B cell (primary cell): Measurements from ENCODE around the gene ZNF710. TPM values are rescaled to one million over a fixed set of nuclear protein-coding genes. Genes with fewer than 3 reads are reported as not detected.

ENCODE experiments used
- ATAC-seq: fragments of 200-7000 bp; cut with Tn5 transposase; one replicate; pipeline ENCODE4 v1.10.0; 2021; ENCODE audit warnings: low read depth, mild to moderate bottlenecking, moderate number of reproducible peaks, moderate library complexity
- CTCF ChIA-PET: fragments of 350-600 bp; sonication (Branson Sonifier 250); formaldehyde crosslinking; loops from one replicate; lab custom pipeline; 2021; ENCODE audit warnings: antibody characterized with exemption, inconsistent platforms; lab: Charles Lee
- POLR2A ChIA-PET: fragments of 350-600 bp; sonication (Branson Sonifier 250); formaldehyde crosslinking; loops from one replicate; lab custom pipeline; 2021; ENCODE audit warnings: antibody characterized with exemption; lab: Charles Lee
- DNase-seq: peaks from one replicate; pipeline ENCODE4 v3.0.0; 2013
- H2AFZ ChIP-seq: 2 replicates; pipeline ENCODE4 v1.6.1; 2012; ENCODE audit warnings: mild to moderate bottlenecking, low read depth, low read length; ENCODE audit not compliant: insufficient read depth, poor library complexity, severe bottlenecking
- H3K27ac ChIP-seq, 2 donors: 1 replicate in 1 of 2; 2 replicates in 1 of 2; pipeline ENCODE4 v1.5.1; 2012 to 2013; ENCODE audit warnings: low read length in 2 of 2, mild to moderate bottlenecking in 2 of 2, moderate library complexity in 1 of 2
- H3K27me3 ChIP-seq, 4 experiments: fragments of 200-600 bp in 1 of 4; sonication (generic) in 1 of 4; replicated peaks in 1 of 4; 1 replicate in 2 of 4; 2 replicates in 2 of 4; pipeline versions ENCODE4 v1.6.1 to v1.7.0; 2013 to 2016; ENCODE audit warnings: low read length in 3 of 4, mild to moderate bottlenecking in 2 of 4, mixed read lengths in 1 of 4, moderate library complexity in 1 of 4; ENCODE audit not compliant: insufficient read depth in 4 of 4, control insufficient read depth in 3 of 4; ENCODE audit errors: control extremely low read depth in 1 of 4
- H3K36me3 ChIP-seq, 2 experiments: replicated peaks in 1 of 2; 1 replicate in 1 of 2; 2 replicates in 1 of 2; pipeline versions ENCODE4 v1.6.1 to v1.7.1; 2013; ENCODE audit warnings: low read length in 1 of 2; ENCODE audit not compliant: insufficient read depth in 2 of 2, control insufficient read depth in 1 of 2; ENCODE audit errors: control extremely low read depth in 1 of 2, extremely low read depth in 1 of 2
- H3K4me1 ChIP-seq, 2 donors: fragments of 200-600 bp in 1 of 2; sonication (generic) in 1 of 2; 1 replicate in 1 of 2; 2 replicates in 1 of 2; pipeline versions ENCODE4 v1.5.1 to v1.6.1; 2013 to 2017; ENCODE audit warnings: low read length in 2 of 2; ENCODE audit not compliant: control insufficient read depth in 2 of 2, insufficient read depth in 2 of 2
- H3K4me2 ChIP-seq: replicated peaks from 2 replicates; pipeline ENCODE3; 2012; ENCODE audit warnings: mild to moderate bottlenecking, low read depth, low read length; ENCODE audit not compliant: poor library complexity, severe bottlenecking
- H3K4me3 ChIP-seq, 5 experiments: fragments of 200-600 bp in 1 of 5; sonication (generic) in 1 of 5; 1 replicate in 3 of 5; 2 replicates in 2 of 5; pipeline versions ENCODE4 v1.5.1 to v1.7.0; 2011 to 2016; ENCODE audit warnings: low read length in 4 of 5, mild to moderate bottlenecking in 4 of 5, low read depth in 2 of 5, control low read depth in 1 of 5, moderate library complexity in 1 of 5; ENCODE audit not compliant: insufficient read depth in 1 of 5; ENCODE audit errors: control extremely low read depth in 1 of 5, extremely low read depth in 1 of 5
- H3K79me2 ChIP-seq: fragments of 200-600 bp; sonication (generic); one replicate; pipeline ENCODE4 v1.6.0; 2016; ENCODE audit warnings: low read length; ENCODE audit not compliant: control insufficient read depth, insufficient read depth
- H3K9ac ChIP-seq: fragments of 200-600 bp; sonication (generic); 2 replicates; pipeline ENCODE4 v1.6.1; 2017; ENCODE audit warnings: mild to moderate bottlenecking, low read length, moderate library complexity
- H3K9me3 ChIP-seq, 3 donors: one replicate each; pipeline versions ENCODE4 v1.6.1 to v1.7.1; 2013; ENCODE audit warnings: low read length in 2 of 3; ENCODE audit not compliant: control insufficient read depth in 2 of 3, insufficient read depth in 1 of 3; ENCODE audit errors: control extremely low read depth in 1 of 3
- H4K20me1 ChIP-seq: 2 replicates; pipeline ENCODE4 v1.6.0; 2012; ENCODE audit warnings: mild to moderate bottlenecking, low read length; ENCODE audit not compliant: insufficient read depth, control insufficient read depth, poor library complexity, severe bottlenecking
- H3K27ac Mint-ChIP-seq: one replicate; pipeline ENCODE4 v1.8.0; 2021; ENCODE audit warnings: mixed read lengths
- H3K27me3 Mint-ChIP-seq: one replicate; pipeline ENCODE4 v1.8.0; 2021; ENCODE audit warnings: mixed read lengths
- H3K4me1 Mint-ChIP-seq: one replicate; pipeline ENCODE4 v1.8.0; 2021; ENCODE audit warnings: mixed read lengths
- H3K4me3 Mint-ChIP-seq: one replicate; pipeline ENCODE4 v1.8.0; 2021; ENCODE audit warnings: mixed read lengths
- H3K9me3 Mint-ChIP-seq: one replicate; pipeline ENCODE4 v1.8.0; 2022; ENCODE audit warnings: mixed read lengths; ENCODE audit not compliant: insufficient read depth
- EZH2 ChIP-seq: IDR thresholded peaks from 2 replicates; pipeline ENCODE4 v1.6.1; 2012; ENCODE audit warnings: borderline replicate concordance, low read depth, mild to moderate bottlenecking, moderate library complexity, low read length; ENCODE audit not compliant: insufficient read depth, poor library complexity, severe bottlenecking
- WGBS: methylation state at CpG from one replicate; pipeline ENCODE4 v1.1.5; 2013; ENCODE audit warnings: missing lambda C conversion rate; ENCODE audit not compliant: insufficient coverage; 5-methylcytosine and 5-hydroxymethylcytosine counted together
- intact Hi-C: fragments of 100-400 bp; cut with micrococcal nuclease; formaldehyde crosslinking; loops from one replicate; pipeline ENCODE4 v1.10.0; 2022
- polyA plus RNA-seq: library from polyadenylated mRNA; depleted of rRNA; stranded (reverse); fragments of >200 nt; gene quantifications from 2 replicates; pipeline ENCODE4 v1.2.3, GENCODE V29; 2012
- total RNA-seq, 2 donors: library from RNA; stranded (reverse); fragments of 120-200 nt in 1 of 2; gene quantifications; 1 replicate in 1 of 2; 2 replicates in 1 of 2; pipeline versions ENCODE4 v1.2.3 to v1.2.4, GENCODE V29; 2013 to 2022
- TF ChIP-seq, protein P1 (sequence below): fragments of 200-600 bp; IDR thresholded peaks from one replicate; pipeline ENCODE4 v1.8.0; 2022; ENCODE audit warnings: antibody characterized with exemption, mild to moderate bottlenecking

Gene ZNF710
- total and polyA plus RNA-seq, 2 donors (not counting 1 experiment from before 2014, with no cell fraction given), result 8.7 to 38.7 TPM

DNA sequence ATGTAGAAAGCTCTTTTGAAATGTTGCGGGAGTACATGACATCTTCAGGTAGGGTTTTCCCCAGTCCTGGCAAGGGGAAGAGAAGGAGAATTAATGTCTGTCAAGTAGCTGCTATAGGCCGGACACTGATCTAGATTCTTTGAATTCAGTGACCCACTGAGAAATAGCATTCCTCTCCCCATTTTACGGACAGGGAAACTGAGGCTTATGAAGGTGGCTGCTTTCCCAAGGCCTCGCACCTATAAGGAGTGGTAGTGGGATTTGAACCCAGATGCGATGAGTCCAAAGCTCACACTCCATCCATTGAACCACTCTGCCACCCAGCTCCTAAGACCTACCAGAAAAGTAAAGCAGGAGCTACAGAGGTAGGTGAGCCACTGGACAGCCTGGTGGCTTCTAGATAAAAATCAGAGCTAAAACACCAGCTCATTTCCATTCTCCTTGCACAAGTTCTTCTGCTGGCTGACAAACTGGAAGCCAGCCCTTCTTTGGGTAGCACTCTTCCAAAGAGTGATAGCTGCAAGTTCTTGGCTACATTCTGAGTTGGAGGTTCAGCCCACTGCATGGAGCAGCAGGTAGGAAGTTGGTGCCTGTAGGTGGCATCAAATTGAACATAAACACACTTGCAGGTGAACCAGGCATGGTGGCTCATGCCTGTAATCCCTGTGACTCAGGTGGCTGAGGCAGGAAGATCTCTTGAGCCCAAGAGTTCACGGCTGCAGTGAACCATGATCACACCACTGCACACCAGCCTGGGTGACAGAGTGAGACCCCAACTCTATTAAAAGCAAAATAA is 22.0 kb downstream of the ZNF710 start:
- ChIA-PET POLR2A (no interaction called here), CTCF (interaction anchor here (0.9 kb wide), 1 partner anchor 48 kb away, joined by 4 read pairs; no protein-coding TSS in a partner anchor)
- Histone ChIP-seq H3K4me3 (no peak overlapping the region), H3K79me2 (peaks cover 75% of the 10 kb centered on the region), H3K9me3 (no peaks in the 10 kb centered on the region), H3K36me3 (no peaks in the 10 kb centered on the region), H2AFZ (no peak overlapping the region), H4K20me1 (peaks cover 44% of the 10 kb centered on the region), H3K27me3 (no peaks in the 10 kb centered on the region), H3K27ac (no peak overlapping the region), H3K4me2 (no peak overlapping the region), H3K9ac (no peak overlapping the region), H3K4me1 (peaks cover 7 to 18% of the 10 kb centered on the region in 2 donors)
- TF ChIP-seq EZH2, result no peak
- TF ChIP-seq, protein P1, sequence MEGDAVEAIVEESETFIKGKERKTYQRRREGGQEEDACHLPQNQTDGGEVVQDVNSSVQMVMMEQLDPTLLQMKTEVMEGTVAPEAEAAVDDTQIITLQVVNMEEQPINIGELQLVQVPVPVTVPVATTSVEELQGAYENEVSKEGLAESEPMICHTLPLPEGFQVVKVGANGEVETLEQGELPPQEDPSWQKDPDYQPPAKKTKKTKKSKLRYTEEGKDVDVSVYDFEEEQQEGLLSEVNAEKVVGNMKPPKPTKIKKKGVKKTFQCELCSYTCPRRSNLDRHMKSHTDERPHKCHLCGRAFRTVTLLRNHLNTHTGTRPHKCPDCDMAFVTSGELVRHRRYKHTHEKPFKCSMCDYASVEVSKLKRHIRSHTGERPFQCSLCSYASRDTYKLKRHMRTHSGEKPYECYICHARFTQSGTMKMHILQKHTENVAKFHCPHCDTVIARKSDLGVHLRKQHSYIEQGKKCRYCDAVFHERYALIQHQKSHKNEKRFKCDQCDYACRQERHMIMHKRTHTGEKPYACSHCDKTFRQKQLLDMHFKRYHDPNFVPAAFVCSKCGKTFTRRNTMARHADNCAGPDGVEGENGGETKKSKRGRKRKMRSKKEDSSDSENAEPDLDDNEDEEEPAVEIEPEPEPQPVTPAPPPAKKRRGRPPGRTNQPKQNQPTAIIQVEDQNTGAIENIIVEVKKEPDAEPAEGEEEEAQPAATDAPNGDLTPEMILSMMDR, result no peak
- no peaks in the 10 kb centered on the region for H3K9me3 Mint-ChIP-seq
- no peaks in the 10 kb centered on the region for H3K27me3 Mint-ChIP-seq
- 83% methylated on average over 1 of the region's 6 CpGs for WGBS
- H3K4me1 Mint-ChIP-seq, result peaks cover 23% of the 10 kb centered on the region
- DNase-seq, result no peak
- no peak for ATAC-seq
- H3K27ac Mint-ChIP-seq, result no peak overlapping the region
- intact Hi-C loops, result no loop called here
- H3K4me3 Mint-ChIP-seq, result no peak overlapping the region

DNA sequence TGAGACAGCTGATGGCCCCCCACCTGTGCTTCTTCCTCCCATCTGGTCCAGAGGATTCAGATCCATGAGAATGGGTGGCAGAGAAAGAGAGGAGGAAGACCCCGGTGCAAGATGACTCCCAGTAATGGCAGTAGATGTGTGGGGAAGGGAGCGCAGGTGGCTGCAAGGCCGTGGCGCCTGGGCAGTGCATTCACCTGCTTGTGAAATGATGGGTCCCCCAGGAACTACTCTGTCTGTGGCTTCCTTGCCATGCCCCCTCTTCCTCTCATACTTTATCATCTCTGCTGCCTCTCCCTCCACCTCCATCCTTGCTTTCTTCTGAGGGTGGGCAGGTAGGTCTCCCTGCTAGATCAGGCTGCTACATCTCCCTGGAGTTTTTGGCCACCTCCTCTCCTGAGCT is 23.3 kb downstream of the ZNF710 start:
- Histone ChIP-seq H3K9ac (no peak overlapping the region), H3K9me3 (no peaks in the 10 kb centered on the region), H4K20me1 (peaks cover 39% of the 10 kb centered on the region), H2AFZ (no peak overlapping the region), H3K4me1 (peaks cover 7 to 15% of the 10 kb centered on the region in 2 donors), H3K27ac (no peak overlapping the region), H3K4me2 (no peak overlapping the region), H3K27me3 (no peaks in the 10 kb centered on the region), H3K79me2 (peaks cover 75% of the 10 kb centered on the region), H3K4me3 (no peak overlapping the region), H3K36me3 (no peaks in the 10 kb centered on the region)
- ATAC-seq, result no peak
- DNase-seq, result no peak
- Mint-ChIP-seq H3K4me3 (no peak overlapping the region), H3K27ac (no peak overlapping the region), H3K9me3 (no peaks in the 10 kb centered on the region), H3K27me3 (no peaks in the 10 kb centered on the region), H3K4me1 (peaks cover 17% of the 10 kb centered on the region)
- POLR2A ChIA-PET, result no interaction called here
- WGBS, result no CpG with 5 or more reads among the region's 4 CpGs
- CTCF ChIA-PET, result no interaction called here
- intact Hi-C loops, result no loop called here
- no peak for TF ChIP-seq EZH2
- TF ChIP-seq, protein P1, result no peak
